Measurements from ENCODE around the gene PAX2.

The PAX2 gene

DNA sequence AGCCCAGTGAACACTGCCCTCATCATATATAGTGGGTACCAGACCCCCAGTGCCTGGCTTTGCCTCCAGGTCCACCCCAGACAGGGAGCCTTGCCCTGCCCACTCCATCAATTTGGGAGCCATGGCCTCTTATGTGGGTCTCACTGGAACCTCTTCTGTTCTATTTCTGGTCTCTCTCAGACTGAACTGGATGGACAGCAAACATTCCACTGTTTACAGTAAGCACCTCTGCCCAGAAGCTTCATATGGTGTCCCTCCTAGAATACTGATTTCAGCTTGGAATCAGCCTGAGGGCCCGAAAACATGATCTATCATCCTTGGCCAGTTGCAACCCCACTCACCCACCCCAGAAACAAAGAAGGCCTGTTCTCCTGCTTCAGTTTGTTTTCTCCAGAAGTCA, 86.4 kb downstream of the PAX2 start:
- H3K4me3 ChIP-seq (ENCODE audit: low read depth, low read length): no peak overlapping the region

DNA sequence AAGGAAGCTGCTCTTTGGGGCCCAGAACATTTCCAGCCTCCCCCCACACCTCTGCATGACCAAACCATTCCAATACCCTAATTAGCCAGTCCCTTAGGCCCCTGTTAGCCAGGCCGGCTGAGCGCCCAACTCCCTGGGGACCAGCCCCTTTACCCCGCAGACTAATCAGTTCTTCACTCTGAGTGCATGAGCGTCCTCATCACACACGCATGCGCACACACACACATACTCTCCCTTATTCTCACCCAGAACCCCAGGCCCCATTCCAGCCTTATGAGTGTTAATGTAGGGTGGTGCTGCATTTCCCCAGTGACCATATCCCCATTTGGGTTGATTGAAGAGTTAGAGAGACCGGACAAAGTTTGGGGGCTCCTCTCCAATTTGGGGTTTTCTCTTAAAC, 90.4 kb downstream of the PAX2 start:
- no peak overlapping the region for H3K4me3 ChIP-seq (ENCODE audit: low read depth, low read length)

DNA sequence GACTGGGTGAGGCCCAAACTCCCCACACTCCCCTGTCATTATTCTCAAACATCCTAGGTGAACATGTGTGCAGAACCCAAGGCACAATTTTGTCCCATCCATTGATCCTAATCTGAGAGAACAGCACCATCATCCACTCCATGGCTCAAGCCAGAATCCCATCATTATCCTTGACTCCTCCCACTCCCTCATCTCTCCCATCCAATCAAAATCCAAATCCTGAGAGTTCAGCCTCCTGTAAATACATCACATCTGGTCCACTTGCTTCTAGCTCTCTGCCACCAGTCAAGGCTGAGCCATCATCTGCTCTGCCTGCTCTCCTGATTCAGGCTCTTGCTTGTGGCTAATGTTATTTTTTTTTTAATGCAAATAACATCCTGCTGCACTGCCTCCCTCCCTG, 91.5 kb downstream of the PAX2 start:
- no peak overlapping the region for H3K4me3 ChIP-seq (ENCODE audit: low read depth, low read length)

DNA sequence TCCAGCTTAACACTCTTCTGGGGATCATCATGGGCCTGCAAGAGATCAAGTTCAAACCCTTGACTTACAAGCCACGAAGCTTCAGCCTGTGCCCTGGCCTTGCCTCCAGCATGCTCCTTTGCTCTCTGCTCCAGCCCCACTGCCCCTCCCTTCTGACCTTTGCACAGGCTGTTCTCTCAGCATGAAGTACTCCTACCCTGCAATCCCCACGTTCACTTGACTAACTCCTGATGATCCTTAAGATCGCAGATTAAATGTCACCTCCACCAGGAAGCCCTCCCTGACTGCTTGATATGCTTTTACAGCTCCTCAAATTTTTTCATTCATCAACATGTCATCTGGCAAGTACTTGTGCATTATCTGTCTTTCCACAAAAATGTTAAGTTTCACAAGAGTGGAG, 91.9 kb downstream of the PAX2 start:
- H3K4me3 ChIP-seq (ENCODE audit: low read depth, low read length): no peak overlapping the region

DNA sequence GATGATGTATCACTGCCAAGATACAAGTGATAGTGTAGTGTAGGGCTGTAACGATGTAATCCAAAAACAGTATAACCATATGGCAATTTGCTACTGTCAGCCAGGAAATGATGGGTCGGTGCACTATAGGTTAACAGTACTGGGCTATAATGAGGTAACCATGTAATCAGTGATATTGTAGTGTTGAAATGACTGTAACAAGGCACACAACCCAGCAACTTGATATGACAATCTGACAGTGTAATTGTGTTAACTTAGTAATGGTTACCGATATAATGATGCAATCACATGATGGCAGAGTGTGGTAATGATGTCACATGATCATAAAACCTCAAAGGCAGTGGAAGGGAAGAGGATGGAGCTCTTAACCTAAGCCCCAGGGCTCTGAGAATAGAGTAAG, 93.6 kb downstream of the PAX2 start:
- H3K4me3 ChIP-seq (ENCODE audit: low read depth, low read length): no peak overlapping the region

DNA sequence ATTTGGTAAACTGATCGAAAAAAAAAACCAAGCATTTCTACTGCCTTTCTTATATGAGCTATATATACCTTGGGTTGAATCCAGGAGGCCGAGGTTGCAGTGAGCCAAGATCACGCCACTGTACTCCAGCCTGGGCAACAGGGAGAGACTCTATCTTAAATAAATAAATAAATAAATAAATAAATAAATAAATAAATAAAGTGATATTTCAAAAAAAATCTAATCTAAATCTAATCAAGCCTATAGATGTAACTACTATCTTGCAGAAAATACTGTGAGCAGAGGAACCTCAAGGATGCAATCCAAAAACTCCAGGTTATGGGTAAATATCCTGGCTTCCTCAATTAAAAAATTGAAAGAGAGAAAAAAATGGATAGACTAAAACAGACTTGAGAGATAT, 96.1 kb downstream of the PAX2 start:
- H3K4me3 ChIP-seq (ENCODE audit: low read depth, low read length): no peak overlapping the region

DNA sequence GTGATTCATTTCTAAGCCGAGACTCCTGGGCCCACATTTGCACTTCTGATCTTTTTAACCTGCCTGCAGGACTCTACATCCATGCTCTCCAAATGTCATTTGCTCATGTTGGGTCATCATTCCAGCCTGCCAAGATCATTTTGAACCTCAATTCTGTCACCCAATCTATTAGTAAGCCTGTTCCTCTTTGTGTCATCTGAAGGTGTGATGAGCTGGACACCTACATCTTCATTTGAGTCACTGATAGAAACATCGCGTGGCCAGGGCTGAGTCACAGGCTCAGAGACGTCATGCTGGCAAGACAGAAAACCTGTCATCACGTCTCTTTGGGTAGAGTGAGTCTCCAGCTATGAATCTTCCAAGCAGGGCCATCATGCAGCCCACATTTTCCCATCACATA, 102.1 kb downstream of the PAX2 start:
- no peak overlapping the region for H3K4me3 ChIP-seq (ENCODE audit: low read depth, low read length)

DNA sequence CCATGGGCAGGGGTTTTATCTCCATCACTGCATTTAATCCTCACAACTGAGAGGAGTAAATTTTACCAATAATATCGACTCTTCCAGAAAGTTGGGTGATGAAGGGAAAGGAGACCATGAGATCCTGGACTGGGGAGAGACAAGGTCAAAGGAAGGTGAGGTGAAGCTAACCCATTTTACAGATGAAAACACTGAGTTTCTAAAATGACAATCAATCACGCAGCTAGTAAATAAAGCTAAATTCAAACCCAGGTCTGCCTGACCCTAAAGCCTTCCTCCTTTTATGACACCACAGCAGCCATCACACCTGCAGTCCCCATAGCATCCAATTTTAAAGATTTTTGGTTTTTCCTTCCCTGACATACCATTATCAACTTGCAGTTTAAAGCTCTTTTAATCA, 103.4 kb downstream of the PAX2 start:
- H3K4me3 ChIP-seq (ENCODE audit: low read depth, low read length): no peak overlapping the region

DNA sequence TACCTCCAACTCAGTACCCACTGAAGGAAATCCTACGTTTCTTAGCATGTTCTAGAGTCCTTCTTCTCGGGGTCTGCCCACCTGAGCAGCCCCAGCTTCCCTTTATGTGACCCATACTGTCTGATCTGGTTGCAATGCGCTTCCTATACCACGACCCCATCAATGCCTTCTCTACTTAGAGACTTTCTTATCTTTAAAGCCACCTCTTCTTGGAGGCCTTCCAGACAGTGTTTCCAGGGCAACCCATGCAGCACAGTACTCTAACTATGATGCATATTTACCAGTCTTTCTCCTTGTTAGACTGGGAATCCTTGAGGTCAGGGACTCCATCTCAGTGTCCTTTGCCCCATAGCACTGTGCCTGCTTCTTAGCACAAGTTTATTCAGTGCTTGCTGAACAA, 112.9 kb downstream of the PAX2 start:
- H3K4me3 ChIP-seq (ENCODE audit: low read depth, low read length): no peak overlapping the region

DNA sequence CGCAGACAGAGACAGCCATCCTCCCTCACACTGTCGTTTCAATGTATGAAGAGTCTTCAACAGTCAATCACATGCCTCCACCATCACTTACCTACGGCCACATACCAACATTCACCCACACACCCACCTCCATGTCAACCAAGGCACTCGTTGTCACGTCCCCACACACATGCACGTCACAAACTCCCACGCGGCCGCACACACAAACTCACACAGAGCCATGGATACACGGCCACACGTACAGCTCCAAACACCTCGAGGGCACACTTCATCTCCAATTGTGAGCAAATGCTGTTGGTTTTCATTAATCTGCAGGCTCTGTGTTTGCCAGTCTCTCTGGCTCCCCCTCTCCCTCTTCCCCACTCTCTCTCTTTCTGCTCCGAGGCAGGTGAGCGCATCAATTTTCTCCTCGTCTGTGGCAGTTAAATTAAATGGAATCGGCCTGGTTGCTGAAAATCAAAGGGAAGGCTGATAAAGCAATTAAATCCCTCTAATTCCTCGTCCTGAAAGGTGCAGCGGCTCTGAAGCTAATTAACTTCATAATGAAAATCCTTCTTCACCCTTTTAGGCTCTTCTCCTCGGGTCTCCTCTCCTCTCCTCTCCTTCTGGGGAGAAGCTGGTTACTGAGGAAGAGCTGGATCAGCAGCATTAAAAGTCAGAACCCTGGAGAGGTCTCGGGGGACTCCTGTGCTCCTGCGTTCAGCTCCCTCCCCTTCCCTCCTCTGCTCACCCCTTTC, 113.5 kb downstream of the PAX2 start:
- no peak overlapping the region for H3K4me3 ChIP-seq (ENCODE audit: low read depth, low read length)

DNA sequence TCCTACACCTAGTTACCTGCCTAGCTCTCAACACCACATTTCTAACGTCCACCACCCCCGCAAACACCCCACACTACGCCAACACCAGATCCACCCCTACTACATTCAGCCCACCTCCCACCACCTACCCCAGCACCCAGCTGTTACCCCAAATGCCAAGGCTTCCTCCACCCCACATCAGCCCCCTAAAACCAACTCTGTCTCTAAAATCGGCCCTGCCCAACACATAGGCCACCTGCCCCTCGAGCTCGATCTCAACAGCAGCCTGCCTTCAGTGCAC, 114.0 kb downstream of the PAX2 start:
- no peak overlapping the region for H3K4me3 ChIP-seq (ENCODE audit: low read depth, low read length)

DNA sequence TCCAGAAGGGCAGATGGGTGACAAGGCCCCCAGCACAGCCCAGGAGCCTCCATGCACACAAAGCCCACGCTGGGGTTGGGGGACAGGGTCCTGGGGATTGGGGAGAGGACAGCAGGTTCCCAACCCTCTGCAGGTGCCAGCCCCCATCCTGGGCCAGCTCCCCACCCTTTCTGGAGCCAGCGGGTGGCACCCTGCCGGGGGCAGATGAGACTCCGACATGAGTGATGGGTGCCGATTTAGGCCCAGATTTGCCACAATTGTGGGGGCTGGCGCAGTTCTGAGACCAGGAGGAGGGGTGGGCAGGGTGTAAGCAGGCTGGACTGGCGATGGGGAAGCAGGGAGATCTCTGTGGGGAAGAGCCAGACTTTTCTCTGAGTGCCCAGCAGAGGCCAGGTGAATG, 118.1 kb downstream of the PAX2 start:
- no peak overlapping the region for H3K4me3 ChIP-seq (ENCODE audit: low read depth, low read length)

DNA sequence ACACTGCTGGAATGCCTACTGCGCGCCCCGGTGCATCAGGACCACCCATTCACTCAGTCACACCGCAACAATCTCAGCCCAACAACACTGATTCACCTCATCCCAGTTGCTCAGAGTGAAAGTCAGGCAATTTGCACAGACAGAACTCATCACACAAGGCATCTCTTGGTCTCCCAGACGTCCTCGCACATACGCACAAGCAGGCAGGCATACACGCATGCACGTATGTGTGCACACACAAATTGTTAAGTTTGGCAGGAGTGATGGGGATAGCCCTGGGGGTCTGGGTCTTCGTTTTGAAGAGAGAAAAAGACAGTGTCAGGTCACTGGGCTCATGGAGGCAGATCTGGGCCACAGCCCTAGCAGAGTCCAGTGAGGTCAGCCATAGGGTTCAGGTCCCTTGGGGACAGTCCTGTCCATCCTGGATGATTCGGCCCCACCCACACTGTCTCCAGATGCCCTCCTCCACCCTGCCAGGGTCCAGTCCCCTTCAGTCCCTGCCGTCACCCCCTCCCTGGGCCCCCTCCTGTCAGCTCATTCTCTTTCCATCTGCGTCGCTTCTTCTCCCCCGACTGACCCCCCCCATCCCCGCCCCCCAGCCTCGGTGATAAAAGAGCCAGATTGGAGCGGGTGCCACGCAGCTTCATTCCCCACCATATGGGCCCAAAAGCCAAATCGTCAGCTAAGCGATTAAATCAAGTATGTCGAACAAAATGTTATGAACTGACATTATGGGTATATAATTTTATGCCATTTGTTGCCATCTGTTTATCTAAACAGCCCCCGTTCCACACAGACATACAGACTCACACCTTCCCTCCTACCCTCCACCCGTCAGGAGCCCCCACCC, 118.9 kb downstream of the PAX2 start:
- H3K4me3 ChIP-seq (ENCODE audit: low read depth, low read length): no peak overlapping the region

DNA sequence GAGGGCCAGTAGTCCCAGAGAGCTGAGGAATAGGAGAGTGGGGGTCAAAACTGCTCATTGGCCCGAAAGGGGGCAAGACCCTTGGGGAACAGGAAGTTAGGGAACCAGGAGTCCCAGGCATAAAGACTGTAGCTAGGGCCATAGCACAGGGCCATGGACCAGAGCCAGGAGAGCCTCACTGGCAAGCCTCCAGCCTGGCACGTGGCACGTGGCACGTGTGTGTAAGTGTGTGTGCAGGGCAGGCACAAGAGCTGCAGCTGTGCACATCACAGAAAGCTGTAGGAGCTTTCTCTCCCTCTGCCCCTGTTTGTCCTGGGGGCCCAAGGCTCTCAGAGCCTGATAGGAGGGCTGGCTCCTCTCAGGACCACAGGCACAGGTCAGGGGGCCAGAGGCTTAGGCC, 119.6 kb downstream of the PAX2 start:
- H3K4me3 ChIP-seq (ENCODE audit: low read depth, low read length): no peak overlapping the region

DNA sequence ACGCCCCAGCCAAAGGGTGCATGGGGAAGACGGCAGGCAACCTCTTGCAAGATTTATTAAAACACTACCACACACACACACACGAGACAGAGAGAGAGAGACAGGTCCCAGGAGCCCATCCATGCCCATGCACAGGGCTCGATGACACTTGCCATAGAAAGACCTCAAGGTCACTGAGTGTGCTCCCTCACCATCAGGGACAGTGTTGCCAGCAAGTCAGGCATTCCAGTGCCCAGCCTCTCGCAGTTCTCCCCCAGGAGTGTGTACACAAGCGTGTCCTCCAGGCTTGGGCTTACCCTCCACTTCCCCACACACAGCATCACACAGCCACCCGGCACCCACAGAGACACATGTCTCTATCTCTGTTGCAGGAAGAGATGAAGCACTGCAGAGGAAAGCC, 120.6 kb downstream of the PAX2 start:
- H3K4me3 ChIP-seq (ENCODE audit: low read depth, low read length): no peak overlapping the region

DNA sequence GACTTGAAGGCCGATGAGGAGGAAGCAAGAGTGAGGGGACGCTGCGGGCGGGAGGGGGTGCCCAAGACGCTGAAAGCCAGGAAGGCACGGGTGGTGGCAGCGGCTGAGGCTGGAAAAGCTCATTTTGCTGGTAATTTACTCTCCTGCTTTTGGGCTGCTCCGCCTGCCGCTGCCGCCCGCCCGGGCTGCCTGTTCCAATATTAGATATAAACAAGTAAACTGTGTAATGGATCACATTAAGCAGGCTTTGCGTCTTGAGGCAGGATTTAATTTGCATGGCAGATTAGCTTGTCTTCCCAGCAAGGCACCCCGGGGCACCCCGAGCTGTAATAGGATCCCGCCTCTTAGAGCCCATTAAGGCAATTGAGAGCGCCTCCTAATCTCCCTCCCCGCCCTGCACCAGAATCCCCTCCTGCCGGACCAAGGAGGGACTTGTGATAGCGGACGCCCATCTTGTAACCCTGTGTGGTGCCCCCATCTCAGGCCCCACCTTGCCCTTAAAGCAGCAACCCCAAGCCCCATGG, 121.3 kb downstream of the PAX2 start:
- H3K4me3 ChIP-seq (ENCODE audit: low read depth, low read length): no peak overlapping the region

DNA sequence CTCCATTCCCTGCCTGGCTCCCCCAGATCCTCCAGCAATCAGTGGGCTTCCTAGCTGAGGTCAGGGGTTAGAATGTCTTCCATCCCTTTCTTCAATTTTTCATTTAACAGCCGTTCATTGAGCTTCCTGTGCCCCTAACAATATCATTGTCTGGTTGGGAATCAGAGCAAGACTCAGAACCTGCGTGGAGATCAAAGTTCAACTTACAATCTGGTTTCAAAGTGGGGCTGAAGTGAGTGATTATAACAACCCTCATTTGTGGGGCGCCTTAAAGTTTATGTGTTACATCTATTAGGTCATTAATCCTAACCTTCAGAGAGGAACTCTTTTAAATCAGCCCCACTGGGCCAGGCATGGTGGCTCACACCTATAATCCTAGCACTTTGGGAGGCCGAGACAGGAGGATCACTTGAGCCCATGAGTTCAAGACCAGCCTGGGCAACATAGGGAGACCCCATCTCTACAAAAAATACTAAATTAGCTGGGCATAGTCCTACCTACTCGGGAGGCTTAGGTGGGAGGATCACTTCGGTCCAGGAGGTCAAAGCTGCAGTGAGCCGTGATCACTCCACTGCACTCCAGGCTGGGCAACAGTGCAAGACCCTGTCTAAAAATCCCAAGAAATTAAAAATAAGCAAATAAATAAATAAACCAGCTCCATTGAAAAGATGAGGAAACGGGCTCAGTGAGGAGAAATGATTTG, 122.0 kb downstream of the PAX2 start:
- no peak overlapping the region for H3K4me3 ChIP-seq (ENCODE audit: low read depth, low read length)

DNA sequence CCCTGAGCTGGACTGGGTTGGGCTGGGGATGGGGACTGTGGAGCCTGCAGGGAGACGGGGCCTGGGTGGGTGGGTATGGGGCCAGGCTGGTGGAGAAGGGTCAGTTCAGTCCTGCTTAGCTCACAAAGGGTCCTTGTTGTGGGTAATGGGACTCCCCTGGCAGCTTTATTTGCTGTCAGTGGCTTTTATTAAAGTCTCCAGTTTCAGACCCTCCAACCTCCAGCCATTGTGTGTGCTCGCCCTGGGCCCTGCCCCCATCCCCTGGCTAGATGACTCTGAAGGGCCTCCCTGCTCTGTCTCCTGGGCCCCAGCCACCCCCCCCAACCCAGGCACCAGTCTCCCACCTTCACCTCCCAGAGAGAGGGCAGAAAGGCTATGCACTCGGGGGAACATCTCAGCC, 123.0 kb downstream of the PAX2 start:
- no peak overlapping the region for H3K4me3 ChIP-seq (ENCODE audit: low read depth, low read length)

DNA sequence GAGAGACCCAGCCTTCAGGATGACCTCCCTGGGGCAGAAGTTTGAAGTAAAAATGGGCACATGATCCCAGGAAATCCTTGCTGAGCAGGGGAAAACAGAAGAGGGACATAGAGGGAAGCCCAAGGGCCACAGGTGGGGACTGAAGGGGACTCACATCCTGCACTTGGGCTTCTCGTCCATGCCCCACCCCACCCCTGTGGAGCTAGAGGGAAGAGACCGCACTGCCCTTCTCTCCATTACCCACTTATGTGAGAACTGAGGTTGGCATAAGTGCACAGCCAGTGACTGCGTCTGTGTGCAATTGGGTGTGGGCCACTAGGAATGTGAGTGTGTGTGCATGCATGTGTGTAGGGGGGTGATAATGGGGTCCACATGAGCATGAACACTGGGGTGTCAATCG, 124.0 kb downstream of the PAX2 start:
- no peak overlapping the region for H3K4me3 ChIP-seq (ENCODE audit: low read depth, low read length)

DNA sequence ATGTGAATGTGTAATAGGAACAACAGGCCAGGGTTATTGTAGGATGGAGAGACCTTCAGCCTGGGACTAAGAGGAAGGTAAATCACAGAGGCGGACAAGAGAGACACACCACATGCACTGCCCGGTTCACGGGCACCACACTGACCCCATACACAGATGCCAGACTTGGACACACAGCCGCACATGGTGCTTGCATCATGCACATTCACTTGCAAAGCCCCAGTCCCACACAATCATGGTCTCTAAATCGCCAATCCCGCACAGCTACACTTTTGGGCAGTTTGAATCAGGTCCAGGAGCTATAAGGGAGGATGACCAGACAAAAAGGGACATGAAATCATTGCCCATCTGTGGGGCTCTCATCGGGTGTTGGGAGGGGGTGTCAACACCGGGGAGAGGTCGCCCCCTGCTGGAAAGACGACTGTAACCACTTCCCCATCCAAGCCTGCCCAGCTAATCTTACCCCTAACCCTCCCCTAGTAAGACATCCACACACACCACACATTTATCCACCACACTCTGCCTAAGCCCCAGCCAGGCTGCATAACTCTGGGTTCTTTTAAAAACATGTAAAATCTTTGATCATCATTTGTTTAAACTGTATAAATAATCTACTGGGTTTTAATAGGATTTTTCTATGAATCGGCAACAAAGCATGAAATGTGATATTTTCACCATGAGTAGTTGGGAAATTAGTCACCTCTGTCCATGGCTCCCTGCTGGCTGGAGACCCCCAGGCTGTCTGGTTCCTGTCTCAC, 126.8 kb downstream of the PAX2 start:
- no peak overlapping the region for H3K4me3 ChIP-seq (ENCODE audit: low read depth, low read length)

DNA sequence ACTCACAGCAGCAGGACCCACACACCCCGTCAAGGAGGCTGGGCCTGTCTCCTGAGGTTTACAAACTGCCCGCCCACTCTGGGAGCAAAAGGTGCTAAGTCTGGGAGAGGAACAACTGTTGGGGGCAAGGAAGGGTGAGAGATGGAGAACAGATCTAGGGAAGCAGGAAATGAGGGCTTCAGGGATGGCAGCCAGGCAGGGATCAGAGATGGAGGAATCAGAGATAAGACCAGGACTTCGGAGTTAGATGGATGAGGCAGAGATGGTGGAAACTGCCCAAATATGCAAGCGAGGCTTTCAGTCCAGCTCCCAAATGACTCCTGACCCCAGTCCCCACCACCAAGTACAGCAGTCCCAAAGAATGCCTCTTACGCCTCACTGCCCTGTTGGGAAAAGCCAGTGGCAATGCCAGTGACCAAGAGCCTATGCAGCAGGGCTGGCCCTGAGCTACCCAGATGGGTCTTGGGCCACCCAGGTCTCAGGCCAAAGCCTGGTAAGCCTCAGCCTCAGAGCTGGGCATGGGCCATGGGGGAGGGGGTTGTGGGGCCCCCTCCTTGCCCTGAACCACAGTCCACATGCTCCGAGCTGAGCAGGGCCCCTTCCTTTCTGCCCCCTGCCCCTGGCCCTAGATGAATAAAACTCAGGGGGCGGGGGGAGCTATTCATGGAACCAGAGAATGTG, 127.9 kb downstream of the PAX2 start:
- H3K4me3 ChIP-seq (ENCODE audit: low read depth, low read length): no peak overlapping the region

All from iPS-11a (cell line).